Forelimb muscle (tissue), 1 donor: Measurements from ENCODE around the gene WDR64. TPM values are rescaled to one million over a fixed set of nuclear protein-coding genes. Genes with fewer than 3 reads are reported as not detected.

ENCODE experiments used
- DNase-seq: peaks from one replicate; pipeline ENCODE4 v3.0.0-alpha.2; 2013; ENCODE audit warnings: low read depth
- polyA plus RNA-seq: library from polyadenylated mRNA; unstranded; fragments of 120-200 nt; gene quantifications from one replicate; pipeline ENCODE4 v1.2.1, GENCODE V29; 2013; ENCODE audit not compliant: insufficient read length

WDR64 gene
- polyA plus RNA-seq, 1 donor = 0.37 TPM

- no peak for DNase-seq
Observed at GRCh38 chr1:241837901-241838300, 185.8 kb downstream of the WDR64 start.

- DNase-seq = no peak
Observed at GRCh38 chr1:241838897-241839296, 186.8 kb downstream of the WDR64 start.

- DNase-seq = no peak
Observed at GRCh38 chr1:241839369-241839979, 187.4 kb downstream of the WDR64 start.

GRCh38 chr1:241840164-241840563, 188.1 kb downstream of the WDR64 start:
- no peak for DNase-seq

- no peak for DNase-seq
Observed at GRCh38 chr1:241841691-241842090, 189.6 kb downstream of the WDR64 start.

- DNase-seq = no peak
Observed at GRCh38 chr1:241842565-241842964, 190.5 kb downstream of the WDR64 start.

GRCh38 chr1:241844593-241844992, 192.5 kb downstream of the WDR64 start:
- no peak for DNase-seq

- DNase-seq = no peak
Observed at GRCh38 chr1:241846375-241846774, 194.3 kb downstream of the WDR64 start.

GRCh38 chr1:241846862-241847539, 194.9 kb downstream of the WDR64 start:
- DNase-seq = no peak

GRCh38 chr1:241847540-241847795, 195.4 kb downstream of the WDR64 start:
- no peak for DNase-seq

GRCh38 chr1:241847796-241848685, 196.0 kb downstream of the WDR64 start, which contains the start of gene EXO1:
Gene EXO1, plus strand, starts transcription at chr1:241848204. Its CDS starts 2,222 bp downstream, at chr1:241850426.
- peak; percentile 83 for DNase-seq

GRCh38 chr1:241848686-241849344, 196.7 kb downstream of the WDR64 start:
- DNase-seq = no peak

GRCh38 chr1:241849345-241849695, 197.2 kb downstream of the WDR64 start:
- no peak for DNase-seq

Other genes with a start within 250 kb of the WDR64 start
- 68.7 TPM for gene FH, start 132.5 kb upstream of the WDR64 start, polyA plus RNA-seq
- gene KMO, start 119.9 kb upstream of the WDR64 start, polyA plus RNA-seq = 0.08 TPM
- gene CHML, start 11.9 kb upstream of the WDR64 start, polyA plus RNA-seq = 11.6 TPM
- 15.3 TPM for gene OPN3, start 11.9 kb upstream of the WDR64 start, polyA plus RNA-seq
- gene EXO1, start 195.9 kb downstream of the WDR64 start, polyA plus RNA-seq = 5.0 TPM